GM12878 (cell line): ENCODE data around the gene HOGA1.

Source experiments
- CEBPB ChIP-seq, 2 experiments: fragments of 150-350 bp in 1 of 2; IDR thresholded peaks; 2 replicates each; pipeline ENCODE4 v1.6.1; 2012 to 2014; ENCODE audit warnings: low read depth in 2 of 2, low read length in 2 of 2, borderline replicate concordance in 1 of 2, inconsistent platforms in 1 of 2
- CTCF ChIP-seq, 3 experiments: IDR thresholded peaks in 2 of 3; conservative IDR thresholded peaks in 1 of 3; 2 replicates each; pipeline ENCODE4 v1.5.1; 2011; ENCODE audit warnings: low read depth in 3 of 3, low read length in 3 of 3, mild to moderate bottlenecking in 3 of 3, control low read depth in 2 of 3, moderate library complexity in 2 of 3, inconsistent platforms in 1 of 3, mixed read lengths in 1 of 3; ENCODE audit not compliant: control insufficient read depth in 2 of 3, insufficient read depth in 1 of 3; ENCODE audit errors: extremely low read depth in 1 of 3
- PBX3 ChIP-seq: IDR thresholded peaks from 2 replicates; pipeline ENCODE4 v1.6.1; 2011; ENCODE audit warnings: mild to moderate bottlenecking, low read depth, low read length, moderate library complexity; ENCODE audit not compliant: insufficient replicate concordance
- POLR2AphosphoS5 ChIP-seq: IDR thresholded peaks from 2 replicates; pipeline ENCODE4 v1.6.1; 2011; ENCODE audit warnings: mild to moderate bottlenecking, low read length, inconsistent platforms
- RBBP5 ChIP-seq: fragments of 200-600 bp; sonication (generic); conservative IDR thresholded peaks from 2 replicates; pipeline ENCODE4 v1.6.1; 2016
- RELB ChIP-seq: fragments of 450-650 bp; IDR thresholded peaks from 2 replicates; pipeline ENCODE4 v1.6.1; 2017; ENCODE audit warnings: low read depth, mild to moderate bottlenecking, moderate library complexity
- TAF1 ChIP-seq: IDR thresholded peaks from 2 replicates; pipeline ENCODE4 v1.6.1; 2011; ENCODE audit warnings: mild to moderate bottlenecking, low read depth, low read length, borderline replicate concordance
- ZNF24 ChIP-seq: fragments of 450-650 bp; IDR thresholded peaks from 2 replicates; pipeline ENCODE4 v1.6.1; 2017; ENCODE audit warnings: antibody characterized with exemption, mild to moderate bottlenecking
- ZNF274 ChIP-seq: IDR thresholded peaks from one replicate; pipeline ENCODE4 v1.8.0; 2011; ENCODE audit not compliant: insufficient read length, insufficient read depth
- ZNF687 ChIP-seq: fragments of 450-650 bp; IDR thresholded peaks from 2 replicates; pipeline ENCODE4 v1.6.1; 2017; ENCODE audit warnings: mild to moderate bottlenecking, moderate library complexity
- ZSCAN29 ChIP-seq: fragments of 450-650 bp; IDR thresholded peaks from 2 replicates; pipeline ENCODE4 v1.6.1; 2017; ENCODE audit warnings: mild to moderate bottlenecking, moderate library complexity
- ZZZ3 ChIP-seq: IDR thresholded peaks from 2 replicates; pipeline ENCODE4 v1.6.1; 2011; ENCODE audit warnings: low read depth; ENCODE audit not compliant: control insufficient read depth, insufficient read length

- TF ChIP-seq CEBPB (IDR thresholded peaks at IDR 0.05; ENCODE audit: borderline replicate concordance in 1 of 2, low read depth in 2 of 2, low read length in 2 of 2) (no peak), RBBP5 (no peak), ZZZ3 (no peak), ZSCAN29 (no peak), POLR2AphosphoS5 (no peak), ZNF24 (no peak), ZNF687 (no peak), RELB (no peak), CTCF (IDR thresholded peaks at IDR 0.05 in 2 of 3, conservative IDR thresholded peaks at IDR 0.05 in 1 of 3; ENCODE audit: control insufficient read depth in 2 of 3, extremely low read depth in 1 of 3, insufficient read depth in 1 of 3, low read depth in 3 of 3, low read length in 3 of 3) (no peak), PBX3 (no peak), ZNF274 (no peak), TAF1 (no peak)
Measured at GRCh38 chr10:97608991-97609561, 24.9 kb downstream of the HOGA1 start.
